K562 (cell line): ENCODE data around the gene PLCB1. TPM values are rescaled to one million over a fixed set of nuclear protein-coding genes. Genes with fewer than 3 reads are reported as not detected.

Experiments used
- ATAC-seq: fragments of 200-7000 bp; cut with Tn5 transposase; 3 replicates; pipeline ENCODE4 v1.9.1; 2020; ENCODE audit warnings: moderate library complexity
- BruUV-seq: library from RNA; stranded (reverse); fragments of 400-500 nt; replicated peaks from 2 replicates; lab custom pipeline; 2021; lab: Mats Ljungman, UMichigan
- CTCF ChIA-PET: fragments of 300-600 bp; formaldehyde crosslinking; extraction: SDS; loops from one replicate; lab custom pipeline; 2021; ENCODE audit warnings: low intra/inter-chr PET ratio; lab: Yijun Ruan, JAX
- POLR2A ChIA-PET: fragments of 300-600, 350-650 bp; sonication (Branson Sonifier 250); formaldehyde crosslinking; extraction: SDS; loops from one replicate; lab custom pipeline; 2021; ENCODE audit warnings: antibody characterized with exemption, inconsistent platforms; lab: Yijun Ruan, JAX
- DNase-seq, 4 experiments: peaks; one replicate each; pipeline versions ENCODE4 v3.0.0 to v3.0.0-alpha.2; 2011 to 2018; ENCODE audit warnings: low spot score in 3 of 4, mixed read lengths in 3 of 4; ENCODE audit errors: extremely low read depth in 1 of 4
- FAIRE-seq: peaks from 2 replicates; lab custom pipeline; 2011; peaks lifted over from hg19 to GRCh38; lab: Jason Lieb, UNC
- H2AFZ ChIP-seq: 2 replicates; pipeline ENCODE4 v1.6.0; 2011; ENCODE audit warnings: low read depth, low read length, control low read depth, inconsistent platforms
- H3K27ac ChIP-seq: fragments of 200-600 bp; 3 replicates; pipeline ENCODE4 v1.8.0; 2011; ENCODE audit warnings: low read depth, mild to moderate bottlenecking, control low read depth, inconsistent platforms, low read length, moderate library complexity, mixed read lengths; ENCODE audit errors: extremely low read depth
- H3K27me3 ChIP-seq, 2 experiments: fragments of 300-600 bp in 1 of 2; 2 replicates in 1 of 2; 3 replicates in 1 of 2; pipeline versions ENCODE4 v1.6.0 to v1.8.0; 2011; ENCODE audit warnings: inconsistent platforms in 2 of 2, low read length in 2 of 2, mild to moderate bottlenecking in 1 of 2, mixed read lengths in 1 of 2, moderate library complexity in 1 of 2; ENCODE audit not compliant: control insufficient read depth in 2 of 2, insufficient read depth in 2 of 2
- H3K36me3 ChIP-seq: fragments of 300-600 bp; 3 replicates; pipeline ENCODE4 v1.8.0; 2011; ENCODE audit warnings: mild to moderate bottlenecking, low read length, inconsistent platforms; ENCODE audit not compliant: control insufficient read depth, insufficient read depth
- H3K4me1 ChIP-seq, 2 experiments: fragments of 200-600 bp in 1 of 2; replicated peaks in 1 of 2; 2 replicates in 1 of 2; 3 replicates in 1 of 2; pipeline versions ENCODE4 v1.5.1 to v1.8.0; 2011; ENCODE audit warnings: inconsistent platforms in 2 of 2, low read length in 2 of 2, mild to moderate bottlenecking in 1 of 2, mixed read lengths in 1 of 2, moderate library complexity in 1 of 2; ENCODE audit not compliant: control insufficient read depth in 2 of 2, insufficient read depth in 2 of 2
- H3K4me2 ChIP-seq: 2 replicates; pipeline ENCODE4 v1.6.1; 2011; ENCODE audit warnings: low read length, control low read depth, inconsistent platforms, mixed read lengths; ENCODE audit not compliant: insufficient read depth
- H3K4me3 ChIP-seq: fragments of 200-600 bp; sonication (generic), shearing (Covaris generic); 2 replicates; pipeline ENCODE4 v1.5.1; 2016; ENCODE audit warnings: control low read depth, inconsistent platforms
- H3K79me2 ChIP-seq: fragments of 200-600 bp; 3 replicates; pipeline ENCODE4 v1.8.0; 2011; ENCODE audit warnings: low read length, inconsistent platforms; ENCODE audit not compliant: control insufficient read depth, insufficient read depth
- H3K9ac ChIP-seq, 2 experiments: 2 replicates each; pipeline versions ENCODE4 v1.6.0 to v1.6.1; 2011; ENCODE audit warnings: low read depth in 2 of 2, low read length in 2 of 2, control low read depth in 1 of 2, inconsistent platforms in 1 of 2, mild to moderate bottlenecking in 1 of 2, mixed read lengths in 1 of 2; ENCODE audit not compliant: insufficient read depth in 1 of 2
- H3K9me1 ChIP-seq: one replicate; pipeline ENCODE4 v1.6.0; 2011; ENCODE audit warnings: inconsistent platforms, mild to moderate bottlenecking, low read length, moderate library complexity; ENCODE audit not compliant: control insufficient read depth, insufficient read depth
- H3K9me3 ChIP-seq: replicated peaks from 2 replicates; pipeline ENCODE4 v1.5.1; 2011; ENCODE audit warnings: low read depth, low read length, inconsistent platforms; ENCODE audit not compliant: control insufficient read depth, insufficient read depth
- H4K20me1 ChIP-seq: replicated peaks from 2 replicates; pipeline ENCODE4 v1.6.1; 2011; ENCODE audit warnings: low read length, inconsistent platforms, mixed read lengths; ENCODE audit not compliant: control insufficient read depth, insufficient read depth
- WGBS: fragments of 100-300 bp; shearing (Covaris generic); methylation state at CpG from one replicate; pipeline ENCODE4 v1.1.6; 2016; ENCODE audit warnings: low coverage, mixed read lengths; ENCODE audit not compliant: insufficient coverage; ENCODE audit errors: missing lambda C conversion rate; 5-methylcytosine and 5-hydroxymethylcytosine counted together
- in situ Hi-C: fragments of 300-500 bp; cut with MboI; formaldehyde crosslinking; loops from 4 replicates; pipeline ENCODE4 v1.15.0; 2018; ENCODE audit warnings: inconsistent platforms, mixed read lengths
- intact Hi-C: fragments of 100-400 bp; cut with micrococcal nuclease; formaldehyde crosslinking; loops from 2 replicates; pipeline ENCODE4 v1.14.2; 2022
- polyA plus RNA-seq, 8 experiments: library from polyadenylated mRNA; depleted of rRNA in 4 of 8; stranded (reverse) in 5 of 8; unstranded in 3 of 8; fragments of >200 nt; fragmentation: Nextera tagmentation in 2 of 8; fragmentation: Illumina TruSeq in 1 of 8; extraction: Ambion mirVana in 2 of 8; extraction: Trizol in 1 of 8; gene quantifications; 2 replicates each; pipeline versions ENCODE4 v1.2.1 to v1.2.3, GENCODE V29; 2011 to 2014; ENCODE audit warnings: inconsistent platforms in 1 of 8, missing spikeins in 1 of 8
- total RNA-seq, 7 experiments: library from RNA; depleted of rRNA in 6 of 7; stranded (reverse); fragments of >200 nt in 6 of 7; fragmentation: Illumina TruSeq in 2 of 7; extraction: Trizol in 2 of 7; gene quantifications; 2 replicates each; pipeline versions ENCODE4 v1.2.1 to v1.2.3, GENCODE V29; 2011 to 2021; ENCODE audit warnings: low replicate concordance in 1 of 7
- TF ChIP-seq, protein P1 (sequence below), 2 experiments: IDR thresholded peaks in 1 of 2; conservative IDR thresholded peaks in 1 of 2; 2 replicates each; pipeline ENCODE4 v1.6.1; 2016; ENCODE audit warnings: low read depth in 2 of 2, mild to moderate bottlenecking in 1 of 2, missing compliant biosample characterization in 1 of 2, missing genetic modification characterization in 1 of 2, moderate library complexity in 1 of 2
- TF ChIP-seq, protein P2 (sequence below): sonication (generic); formaldehyde crosslinking; IDR thresholded peaks from 2 replicates; pipeline ENCODE4 v1.8.0; 2022; ENCODE audit warnings: missing genetic modification reagents, mild to moderate bottlenecking, moderate library complexity, borderline replicate concordance

The PLCB1 gene
- total and polyA plus RNA-seq, 9 of the 15 experiments (the other 6 are each of a cell fraction or from before 2014, with no cell fraction given) = 0.34 to 3.1 (median 1.3) TPM

DNA sequence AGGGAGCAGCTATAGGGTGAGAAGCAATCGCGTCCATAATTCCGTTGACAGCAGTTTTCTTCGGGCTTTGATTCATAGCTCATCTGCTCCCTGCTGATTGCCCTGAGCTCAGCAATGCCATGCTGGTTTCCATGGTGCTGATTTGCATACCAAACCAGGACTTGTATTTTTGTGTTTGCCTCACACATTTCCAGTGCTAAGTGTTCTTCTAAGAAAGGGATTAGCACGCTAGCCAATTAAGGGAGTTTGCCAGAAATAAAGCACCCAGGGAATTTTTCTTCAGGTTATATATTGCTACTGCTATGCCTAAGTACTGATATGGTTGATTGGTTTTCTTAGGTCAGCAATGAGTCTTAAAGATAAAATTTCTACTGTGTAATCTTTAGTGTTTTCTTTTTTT is 177.6 kb downstream of the PLCB1 start:
- Histone ChIP-seq H3K27ac (no peak overlapping the region), H3K79me2 (no peaks in the 10 kb centered on the region), H3K9me3 (no peaks in the 10 kb centered on the region), H2AFZ (no peak overlapping the region), H3K4me2 (no peak overlapping the region), H4K20me1 (no peaks in the 10 kb centered on the region), H3K9ac (no peak overlapping the region), H3K4me1 (no peaks in the 10 kb centered on the region), H3K36me3 (no peaks in the 10 kb centered on the region), H3K27me3 (no peaks in the 10 kb centered on the region), H3K9me1 (no peaks in the 10 kb centered on the region), H3K4me3 (no peak overlapping the region)
- WGBS = 0% methylated on average over 5 of the region's 5 CpGs
- DNase-seq (no peak), ATAC-seq (no peak), FAIRE-seq (no peak)
- CTCF ChIA-PET = no interaction called here
- POLR2A ChIA-PET = no interaction called here
- BruUV-seq = no TSS peak
- intact Hi-C loops (loop anchor here (10.0 kb wide), 1 partner anchor 265 kb away; no protein-coding TSS in a partner anchor), in situ Hi-C loops (no loop called here)
- TF ChIP-seq, protein P1, sequence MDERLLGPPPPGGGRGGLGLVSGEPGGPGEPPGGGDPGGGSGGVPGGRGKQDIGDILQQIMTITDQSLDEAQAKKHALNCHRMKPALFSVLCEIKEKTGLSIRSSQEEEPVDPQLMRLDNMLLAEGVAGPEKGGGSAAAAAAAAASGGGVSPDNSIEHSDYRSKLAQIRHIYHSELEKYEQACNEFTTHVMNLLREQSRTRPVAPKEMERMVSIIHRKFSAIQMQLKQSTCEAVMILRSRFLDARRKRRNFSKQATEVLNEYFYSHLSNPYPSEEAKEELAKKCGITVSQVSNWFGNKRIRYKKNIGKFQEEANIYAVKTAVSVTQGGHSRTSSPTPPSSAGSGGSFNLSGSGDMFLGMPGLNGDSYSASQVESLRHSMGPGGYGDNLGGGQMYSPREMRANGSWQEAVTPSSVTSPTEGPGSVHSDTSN (CRISPR knock-in tag; IDR thresholded peaks at IDR 0.05; ENCODE audit: low read depth) = no peak
- TF ChIP-seq, protein P1 (tag; conservative IDR thresholded peaks at IDR 0.05; ENCODE audit: low read depth) = peak; percentile 38; the same call in 1 of the 2 replicates
- TF ChIP-seq, protein P2, sequence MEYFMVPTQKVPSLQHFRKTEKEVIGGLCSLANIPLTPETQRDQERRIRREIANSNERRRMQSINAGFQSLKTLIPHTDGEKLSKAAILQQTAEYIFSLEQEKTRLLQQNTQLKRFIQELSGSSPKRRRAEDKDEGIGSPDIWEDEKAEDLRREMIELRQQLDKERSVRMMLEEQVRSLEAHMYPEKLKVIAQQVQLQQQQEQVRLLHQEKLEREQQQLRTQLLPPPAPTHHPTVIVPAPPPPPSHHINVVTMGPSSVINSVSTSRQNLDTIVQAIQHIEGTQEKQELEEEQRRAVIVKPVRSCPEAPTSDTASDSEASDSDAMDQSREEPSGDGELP (CRISPR knock-in tag) = no peak
